NCI-H2107 treated with DMSO at 0.1 percent for 48 hours (cell line): ENCODE measurements around the gene TUBB2A.
A peak's percentile ranks its signal among the peaks of the same experiment; 100 is the strongest.
"Not testable (repeated sequence)": the region's sequence is repeated elsewhere in the genome, so short reads cannot be mapped to it uniquely, and the experiment has no call there.

Experiments used
- DNase-seq: peaks from one replicate; lab custom pipeline; 2025; ENCODE audit not compliant: unreplicated experiment; lab: John Stamatoyannopoulos, UW

TUBB2A gene

DNA sequence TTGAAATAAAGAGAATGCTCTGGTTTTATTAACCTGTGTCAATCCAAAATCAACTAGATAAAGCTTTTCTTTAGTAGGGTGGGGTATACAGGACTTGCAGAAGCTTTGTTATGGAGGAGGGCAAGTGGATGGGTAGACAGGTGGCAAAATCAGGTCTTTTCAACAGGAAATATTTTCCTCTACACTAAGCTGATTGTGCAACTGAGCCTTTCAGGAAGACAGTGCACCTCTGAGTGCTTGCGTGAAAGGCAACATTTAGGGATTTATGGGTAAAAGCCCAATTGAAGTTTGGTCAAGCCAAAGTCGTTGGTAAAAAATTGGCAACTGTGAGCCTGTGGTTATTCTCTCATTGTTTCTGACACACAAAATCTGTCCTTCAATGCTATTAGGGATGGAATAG, 23.8 kb upstream of the TUBB2A start:
- no peak for DNase-seq

DNA sequence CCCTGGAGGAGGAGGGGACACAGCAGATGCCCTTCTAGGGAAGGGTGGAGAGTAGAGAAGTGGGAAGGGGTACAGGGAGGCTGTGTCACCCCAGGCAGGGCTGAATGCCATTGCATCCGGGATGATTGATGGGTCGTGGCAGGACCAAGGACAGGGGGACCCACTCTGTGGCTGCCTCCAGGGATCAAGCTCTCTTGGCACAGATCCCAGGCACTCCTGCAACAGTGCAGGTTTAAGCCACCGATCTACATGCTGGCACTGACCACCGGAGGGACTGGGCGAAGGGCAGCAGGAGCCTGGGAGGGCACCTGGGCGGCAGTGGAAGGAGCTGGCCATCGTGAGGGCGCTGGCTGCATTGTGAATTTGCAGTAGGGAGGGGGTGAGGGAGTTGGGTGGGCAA, 22.6 kb upstream of the TUBB2A start:
- DNase-seq, result not testable (repeated sequence)

DNA sequence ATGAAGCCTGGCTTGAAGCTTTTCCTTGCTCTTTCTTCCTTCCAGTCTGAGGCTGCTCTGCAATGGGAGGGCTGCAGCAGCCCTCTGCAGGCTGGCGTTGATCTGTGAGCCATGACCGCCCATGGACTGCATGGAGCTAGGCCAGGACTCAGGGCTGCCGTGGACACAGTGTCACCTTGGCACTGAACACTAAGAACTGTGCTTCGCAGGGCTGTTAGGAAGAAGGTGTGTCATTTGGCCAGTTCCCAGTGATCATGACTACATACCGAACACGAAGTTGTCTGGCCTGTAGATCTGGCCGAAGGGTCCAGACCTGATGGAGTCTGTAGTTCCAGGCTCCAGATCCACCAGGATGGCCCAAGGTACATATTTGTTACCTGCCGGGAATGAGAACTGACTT, 21.3 kb upstream of the TUBB2A start:
- not testable (repeated sequence) for DNase-seq

DNA sequence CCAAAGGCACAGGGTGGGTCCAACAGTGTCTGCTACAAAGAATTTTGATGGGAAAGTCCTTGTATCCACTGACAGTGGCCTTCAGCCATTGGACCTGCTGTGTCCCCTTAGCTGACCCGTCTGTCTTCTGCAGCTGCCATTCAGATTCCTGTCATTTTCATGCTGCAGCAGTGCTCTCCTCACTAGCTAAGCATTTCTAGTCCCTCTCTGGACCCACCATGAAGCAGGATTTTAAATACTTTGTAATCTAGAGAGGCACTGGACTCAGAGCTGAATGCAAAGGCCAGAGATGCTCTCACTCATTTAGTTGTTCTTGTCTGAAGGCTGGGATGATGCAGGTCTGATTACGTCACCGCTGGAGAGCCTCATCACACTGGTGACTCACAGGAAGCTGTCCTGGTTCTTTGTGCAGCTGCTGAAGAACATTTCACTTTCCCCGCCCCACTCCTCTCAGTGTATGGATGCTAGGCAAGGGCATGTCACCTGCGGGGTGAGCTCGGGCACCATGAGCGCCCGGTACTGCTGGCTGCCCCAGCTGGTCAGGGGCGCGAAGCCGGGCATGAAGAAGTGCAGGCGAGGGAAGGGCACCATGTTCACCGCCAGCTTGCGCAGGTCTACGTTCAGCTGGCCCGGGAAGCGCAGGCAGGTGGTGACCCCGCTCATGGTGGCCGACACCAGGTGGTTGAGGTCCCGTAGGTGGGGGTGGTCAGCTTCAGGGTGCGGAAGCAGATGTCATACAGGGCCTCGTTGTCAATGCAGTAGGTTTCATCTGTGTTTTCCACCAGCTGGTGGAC, 19.4 kb upstream of the TUBB2A start:
- DNase-seq, result no peak

DNA sequence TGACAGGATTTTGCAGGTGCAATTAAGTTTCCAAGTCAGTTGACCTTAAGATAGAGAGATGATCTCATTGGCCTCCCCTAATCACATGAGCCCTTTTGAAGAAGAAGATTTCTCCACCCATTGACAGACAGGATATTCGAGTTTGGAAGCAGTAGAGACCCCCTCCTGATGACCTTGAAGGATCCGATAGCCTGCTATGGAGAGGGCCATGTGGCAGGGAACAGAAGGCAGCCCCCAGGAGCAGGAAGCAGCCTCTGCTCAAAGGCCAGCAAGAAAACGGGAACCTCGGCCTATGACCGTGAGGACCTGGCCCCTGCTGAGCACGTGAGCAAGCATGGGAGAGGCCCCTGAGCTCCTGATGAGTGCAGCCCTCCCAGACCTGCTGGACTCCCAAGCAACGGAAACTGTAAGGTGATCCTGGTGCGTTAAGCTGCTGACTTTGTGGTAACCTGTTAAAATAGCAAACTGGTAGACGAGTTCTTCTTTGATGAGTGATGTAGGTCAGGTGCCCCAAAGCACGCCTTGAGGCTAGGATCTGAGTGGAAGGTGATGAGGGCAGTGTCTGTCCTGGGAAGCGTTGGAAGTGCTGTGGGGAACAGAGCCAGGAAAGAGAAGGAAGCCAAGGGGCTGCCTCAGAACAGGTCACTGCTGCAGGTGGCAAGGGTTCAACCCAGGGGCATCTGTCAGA, 18.5 kb upstream of the TUBB2A start:
- DNase-seq, result no peak

DNA sequence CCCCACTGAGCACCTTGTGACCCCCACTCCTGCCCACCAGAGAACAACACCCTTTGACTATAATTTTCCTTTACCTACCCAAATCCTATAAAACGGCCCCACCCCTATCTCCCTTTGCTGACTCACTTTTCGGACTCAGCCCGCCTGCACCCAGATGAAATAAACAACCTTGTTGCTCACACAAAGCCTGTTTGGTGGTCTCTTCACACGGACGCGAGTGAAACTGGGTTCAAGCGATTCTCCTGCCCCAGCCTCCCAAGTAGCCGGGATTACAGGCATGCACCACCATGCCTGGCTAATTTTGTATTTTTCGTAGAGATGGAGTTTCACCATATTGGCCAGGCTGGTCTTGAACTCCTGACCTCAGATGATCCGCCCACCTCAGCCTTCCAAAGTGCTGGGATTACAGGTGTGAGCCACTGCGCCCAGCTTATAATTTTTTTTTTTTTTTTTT, 16.3 kb upstream of the TUBB2A start:
- not testable (repeated sequence) for DNase-seq

DNA sequence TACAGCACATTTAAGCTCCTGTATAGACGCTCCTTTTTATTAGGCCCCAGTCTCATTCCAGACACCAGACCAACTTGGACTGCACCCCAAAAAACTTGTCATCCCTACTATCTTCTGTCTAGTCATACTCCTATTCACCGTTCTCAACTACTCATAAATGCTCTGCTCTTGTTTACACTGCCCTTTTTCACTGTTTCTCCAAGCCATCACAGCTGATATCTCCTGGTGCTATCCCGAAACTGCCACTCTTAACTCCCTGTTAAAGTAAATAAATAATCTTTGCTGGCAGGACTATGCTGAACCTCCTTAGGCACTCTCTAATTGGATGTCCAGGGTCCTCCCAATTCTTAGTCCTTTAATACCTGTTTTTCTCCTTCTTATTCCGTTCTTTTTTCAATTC, 15.4 kb upstream of the TUBB2A start:
- not testable (repeated sequence) for DNase-seq

DNA sequence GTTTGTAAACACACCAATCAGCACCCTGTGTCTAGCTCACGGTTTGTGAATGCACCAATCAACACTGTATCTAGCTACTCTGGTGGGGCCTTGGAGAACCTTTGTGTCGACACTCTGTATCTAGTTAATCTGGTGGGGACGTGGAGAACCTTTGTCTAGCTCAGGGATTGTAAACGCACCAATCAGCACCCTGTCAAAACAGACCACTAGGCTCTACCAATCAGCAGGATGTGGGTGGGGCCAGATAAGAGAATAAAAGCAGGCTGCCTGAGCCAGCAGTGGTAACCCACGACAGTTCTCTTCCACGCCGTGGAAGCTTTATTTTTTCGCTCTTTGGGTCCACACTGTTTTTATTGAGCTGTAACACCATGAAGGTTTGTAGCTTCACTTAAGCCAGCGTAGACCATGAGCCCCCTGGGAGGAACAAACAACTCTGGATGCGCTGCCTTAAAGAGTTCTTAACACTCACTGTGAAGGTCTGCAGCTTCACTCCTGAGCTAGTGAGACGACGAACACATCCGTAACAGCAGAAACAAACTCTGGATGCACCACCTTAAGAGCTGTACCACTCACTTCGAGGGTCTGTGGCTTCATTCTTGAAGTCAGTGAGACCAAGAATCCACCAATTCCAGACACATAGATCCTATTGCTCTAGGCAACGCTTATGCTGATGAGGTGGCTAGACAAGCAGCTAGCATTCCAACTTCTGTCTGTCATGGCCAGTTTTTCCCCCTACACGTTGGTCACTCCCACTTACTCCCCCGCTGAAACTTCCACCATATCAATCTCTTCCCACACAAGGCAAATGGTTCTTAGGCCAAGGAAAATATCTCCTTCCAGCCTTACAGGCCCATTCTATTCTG, 14.2 kb upstream of the TUBB2A start:
- not testable (repeated sequence) for DNase-seq

DNA sequence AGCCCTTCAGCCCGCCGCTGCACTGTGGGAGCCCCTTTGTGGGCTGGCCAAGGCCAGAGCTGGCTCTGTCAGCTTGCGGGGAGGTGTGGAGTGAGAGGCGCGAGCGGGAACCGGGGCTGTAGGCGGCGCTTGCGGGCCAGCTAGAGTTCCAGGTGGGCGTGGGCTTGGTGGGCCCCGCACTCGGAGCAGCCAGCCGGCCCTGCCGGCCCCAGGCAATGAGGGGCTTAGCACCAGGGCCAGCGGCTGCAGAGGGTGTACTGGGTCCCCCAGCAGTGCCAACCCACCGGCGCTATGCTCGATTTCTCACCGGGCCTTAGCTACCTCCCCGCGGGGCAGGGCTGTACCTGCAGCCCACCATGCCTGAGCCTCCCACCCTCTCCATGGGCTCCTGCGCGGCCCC, 13.3 kb upstream of the TUBB2A start:
- DNase-seq, result not testable (repeated sequence)

DNA sequence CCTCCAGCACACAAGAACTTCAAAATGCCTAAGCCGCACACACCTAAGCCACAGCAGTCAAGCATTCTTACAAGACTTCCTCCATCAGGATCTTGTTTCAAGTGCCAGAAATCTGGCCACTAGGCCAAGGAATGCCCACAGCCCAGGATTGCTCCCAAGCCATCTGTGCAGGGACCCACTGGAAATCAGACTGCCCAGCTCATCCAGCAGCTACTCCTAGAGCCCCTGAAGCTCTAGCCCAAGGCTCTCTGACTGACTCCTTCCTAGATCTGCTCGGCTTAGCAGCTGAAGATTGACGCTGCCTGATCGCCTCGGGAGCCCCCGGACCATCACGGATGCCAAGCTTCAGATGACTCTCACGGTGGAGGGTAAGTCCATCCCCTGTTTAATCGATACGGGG, 10.7 kb upstream of the TUBB2A start:
- DNase-seq, result not testable (repeated sequence)

DNA sequence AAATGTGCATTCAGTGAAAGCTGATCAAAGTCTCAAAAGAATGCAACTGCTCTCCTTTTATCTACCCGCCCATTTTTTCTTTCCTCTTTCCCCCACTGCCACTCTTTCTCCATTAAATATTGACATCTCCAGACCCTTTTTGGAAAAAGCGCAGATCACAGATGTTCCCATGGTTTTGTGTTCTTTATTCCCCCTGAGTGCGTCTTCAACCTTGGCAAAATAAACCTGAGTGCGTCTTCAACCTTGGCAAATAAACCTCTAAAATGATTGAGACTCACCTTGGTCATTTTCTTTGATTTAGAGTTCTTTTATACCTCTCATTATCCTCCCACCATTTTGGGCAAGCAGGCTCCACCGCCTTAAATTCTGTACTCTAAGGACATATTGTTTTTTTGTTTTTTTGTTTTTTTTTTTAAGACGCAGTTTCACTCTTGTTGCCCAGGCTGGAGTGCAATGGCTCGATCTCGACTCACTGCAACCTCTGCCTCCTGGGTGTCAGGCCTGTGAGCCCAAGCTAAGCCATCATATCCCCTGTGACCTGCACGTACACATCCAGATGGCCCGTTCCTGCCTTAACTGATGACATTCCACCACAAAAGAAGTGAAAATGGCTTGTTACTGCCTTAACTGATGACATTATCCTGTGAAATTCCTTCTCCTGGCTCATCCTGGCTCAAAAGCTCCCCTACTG, 9.3 kb upstream of the TUBB2A start:
- not testable (repeated sequence) for DNase-seq

DNA sequence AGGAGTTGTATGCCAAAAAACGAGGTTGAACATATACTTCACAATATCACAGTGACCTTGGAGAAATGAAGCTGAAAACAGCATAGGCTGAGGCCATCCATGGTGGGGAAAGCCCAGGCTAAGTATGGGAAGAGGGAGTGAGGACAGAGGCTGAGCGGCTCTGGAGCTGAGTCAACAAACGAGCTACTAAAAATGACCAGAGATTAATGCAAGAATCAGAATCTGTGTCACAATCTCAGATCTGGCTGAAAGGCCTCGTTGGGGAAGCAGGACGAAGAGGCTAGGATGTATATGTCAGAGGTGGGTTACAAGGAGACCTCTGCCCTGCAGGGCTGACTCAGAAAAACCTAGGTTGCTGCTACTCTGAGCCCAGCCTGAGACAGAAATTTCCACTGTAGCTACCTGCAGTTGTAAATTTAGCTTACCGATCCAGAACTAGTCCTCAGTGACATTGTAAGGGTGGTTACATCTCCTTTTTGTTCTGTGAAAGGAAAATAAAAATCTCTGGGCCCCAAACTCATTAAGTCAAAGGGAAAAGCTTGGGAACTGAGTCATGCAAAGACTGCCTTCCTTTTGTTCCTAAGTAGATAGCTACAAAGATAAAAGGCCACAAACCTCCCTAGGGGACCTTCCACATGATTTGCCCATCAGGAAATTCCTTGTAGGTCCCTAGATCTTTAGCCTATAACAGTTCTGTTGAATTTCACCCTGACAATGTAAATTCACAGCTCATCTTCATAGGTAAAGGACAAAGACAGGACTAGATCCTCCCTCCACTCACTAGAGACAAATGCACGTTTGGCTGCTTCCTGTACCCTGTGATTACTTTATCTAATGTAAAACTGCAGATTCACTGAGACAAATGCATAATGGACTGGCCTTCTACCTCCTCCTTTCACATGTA, 8.5 kb upstream of the TUBB2A start:
- DNase-seq, result no peak

DNA sequence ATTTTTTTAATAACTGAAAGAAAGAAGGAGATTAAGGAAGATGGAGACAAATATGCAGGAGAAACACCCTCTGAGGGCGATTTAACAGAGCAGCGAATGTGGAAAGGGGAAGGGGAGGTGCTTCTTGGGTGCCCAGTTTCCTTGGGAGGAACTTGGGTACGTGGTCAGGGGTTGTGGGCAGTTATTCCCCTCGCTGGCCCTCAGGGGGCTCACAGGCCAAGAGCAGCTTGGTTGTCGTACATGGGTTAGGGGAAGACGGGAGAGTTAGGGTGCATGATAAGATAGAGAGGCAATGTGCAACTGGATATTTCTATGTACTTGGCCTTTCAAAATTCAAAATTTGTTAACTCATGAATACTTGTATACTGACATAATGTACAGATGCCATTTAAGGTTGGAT, 7.0 kb upstream of the TUBB2A start:
- DNase-seq, result no peak

DNA sequence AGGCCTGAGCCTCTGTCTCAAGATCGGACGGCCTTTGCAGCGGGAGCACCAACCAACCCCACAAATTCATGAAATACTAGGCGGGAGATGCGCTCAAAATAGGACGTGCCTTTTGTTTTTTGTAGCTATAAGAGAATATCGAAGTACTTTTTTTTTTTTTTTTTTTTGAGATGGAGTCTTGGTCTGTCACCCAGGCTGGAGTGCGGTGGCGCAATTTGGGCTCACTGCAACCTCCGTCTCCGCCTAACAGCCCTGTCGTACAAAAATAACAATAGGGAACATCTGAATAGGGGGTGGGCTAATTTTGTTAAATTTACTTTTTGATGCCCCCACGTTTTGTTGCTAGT, 5.9 kb upstream of the TUBB2A start:
- DNase-seq, result no peak

DNA sequence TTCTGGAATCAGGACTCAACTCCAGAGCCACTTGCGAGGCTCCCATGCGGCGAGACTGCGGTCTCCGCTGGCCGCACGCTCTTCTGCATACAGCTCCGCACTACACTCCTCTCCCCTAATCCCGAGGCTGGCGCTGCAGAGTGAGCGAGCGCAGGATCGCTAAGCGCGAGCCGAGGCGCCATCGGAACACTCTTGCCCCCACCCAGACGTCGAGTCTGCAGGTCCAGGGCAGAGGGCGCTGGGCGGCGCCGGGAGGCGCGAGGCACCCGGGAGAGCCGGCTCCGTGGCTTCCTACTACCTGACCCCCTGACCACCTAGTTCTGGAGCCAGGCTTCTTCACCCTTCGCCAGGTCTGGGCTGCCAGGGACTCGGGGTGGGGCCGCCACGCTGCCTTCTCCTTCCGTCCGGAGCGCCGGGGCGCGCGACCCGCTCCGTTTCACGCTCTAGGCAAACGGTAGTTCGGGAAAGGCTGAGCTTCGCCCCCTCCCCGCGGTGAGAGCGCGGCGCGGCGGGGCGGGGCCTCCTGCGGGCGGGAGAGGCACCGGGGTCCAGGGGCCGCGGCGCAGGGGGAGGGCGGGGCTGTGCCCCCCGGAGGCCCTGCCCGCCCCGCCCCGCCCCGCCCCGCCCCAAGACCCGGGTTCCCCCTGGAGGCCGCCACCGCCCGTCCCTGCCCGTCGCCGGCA, 5.4 kb upstream of the TUBB2A start:
- peak; percentile 63 for DNase-seq

DNA sequence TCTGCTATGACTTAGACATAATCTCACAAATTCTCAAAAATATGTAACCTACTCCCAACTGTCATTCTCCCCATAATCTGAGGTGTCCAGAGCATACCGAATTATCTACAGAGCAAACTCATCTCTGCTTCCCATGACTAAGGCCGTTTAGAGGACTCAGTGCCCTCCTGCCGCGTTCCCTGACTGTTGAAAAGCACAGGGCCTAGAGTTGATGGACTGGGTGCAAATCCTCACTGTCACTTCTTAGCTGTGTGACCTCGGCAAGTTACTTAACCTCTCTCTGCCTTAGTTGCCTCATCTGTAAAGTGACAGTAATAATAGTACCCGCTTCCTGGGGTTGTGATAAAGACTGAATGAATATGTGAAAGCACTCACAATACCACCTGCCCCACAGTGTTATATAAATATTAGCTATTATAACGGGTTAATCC, 4.7 kb upstream of the TUBB2A start:
- no peak for DNase-seq

DNA sequence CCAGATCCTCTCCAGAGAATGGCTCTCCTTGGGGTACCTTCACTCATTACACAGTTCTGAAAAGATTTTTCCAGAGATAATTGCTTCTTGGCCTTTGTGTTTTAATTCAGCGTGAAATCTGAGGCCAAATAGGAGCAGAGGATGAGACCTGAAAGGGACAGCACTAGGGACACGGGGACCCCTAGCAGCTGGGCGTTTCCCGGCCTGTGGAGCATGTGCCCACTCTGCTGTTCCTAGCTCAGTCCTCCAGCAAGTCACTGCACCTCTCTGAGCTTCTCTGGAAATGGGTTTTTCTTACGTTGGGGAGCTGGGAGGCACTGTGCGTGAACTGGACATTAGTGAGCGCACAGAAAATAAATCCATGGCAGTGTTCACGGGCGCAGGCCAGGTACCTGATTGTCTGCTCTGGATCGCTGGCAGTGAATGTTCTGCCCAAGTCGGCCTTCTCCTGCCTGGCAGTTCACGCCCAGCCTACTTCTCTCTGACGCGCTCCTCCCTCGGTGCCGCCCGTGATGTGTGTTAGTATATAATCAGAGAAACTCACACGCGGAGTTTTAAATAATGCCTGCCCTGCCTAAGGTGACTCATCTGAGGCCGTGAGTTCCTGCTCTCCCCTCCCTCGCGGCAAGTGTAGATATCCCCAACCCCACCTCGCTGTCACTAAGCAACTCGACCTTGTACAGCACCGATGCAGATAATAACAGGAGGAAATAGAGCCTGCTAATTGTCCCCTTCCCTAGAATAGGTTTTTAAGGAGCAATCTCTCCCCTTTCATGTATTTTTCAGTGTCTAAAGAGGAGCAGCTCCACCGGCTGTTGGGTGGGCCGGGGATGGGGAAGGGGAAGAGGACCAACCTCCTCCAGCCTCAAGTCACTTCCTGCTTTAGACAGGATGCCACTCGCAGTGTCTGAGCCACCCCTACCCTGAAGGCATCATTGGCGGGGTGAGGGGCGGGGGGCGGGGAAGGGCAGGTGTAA, 2.7 kb upstream of the TUBB2A start:
- no peak for DNase-seq
